K562 (cell line): Measurements from ENCODE around the gene ACTR8. TPM values are rescaled to one million over a fixed set of nuclear protein-coding genes. Genes with fewer than 3 reads are reported as not detected.

Source experiments
- ATAC-seq: fragments of 200-7000 bp; cut with Tn5 transposase; 3 replicates; pipeline ENCODE4 v1.9.1; 2020; ENCODE audit warnings: moderate library complexity
- BruUV-seq: library from RNA; stranded (reverse); fragments of 400-500 nt; replicated peaks from 2 replicates; lab custom pipeline; 2021; lab: Mats Ljungman, UMichigan
- CTCF ChIA-PET: fragments of 300-600 bp; formaldehyde crosslinking; extraction: SDS; loops from one replicate; lab custom pipeline; 2021; ENCODE audit warnings: low intra/inter-chr PET ratio; lab: Yijun Ruan, JAX
- POLR2A ChIA-PET: fragments of 300-600, 350-650 bp; sonication (Branson Sonifier 250); formaldehyde crosslinking; extraction: SDS; loops from one replicate; lab custom pipeline; 2021; ENCODE audit warnings: antibody characterized with exemption, inconsistent platforms; lab: Yijun Ruan, JAX
- DNase-seq, 4 experiments: peaks; one replicate each; pipeline versions ENCODE4 v3.0.0 to v3.0.0-alpha.2; 2011 to 2018; ENCODE audit warnings: low spot score in 3 of 4, mixed read lengths in 3 of 4; ENCODE audit errors: extremely low read depth in 1 of 4
- FAIRE-seq: peaks from 2 replicates; lab custom pipeline; 2011; peaks lifted over from hg19 to GRCh38; lab: Jason Lieb, UNC
- H2AFZ ChIP-seq: 2 replicates; pipeline ENCODE4 v1.6.0; 2011; ENCODE audit warnings: low read depth, low read length, control low read depth, inconsistent platforms
- H3K27ac ChIP-seq: fragments of 200-600 bp; 3 replicates; pipeline ENCODE4 v1.8.0; 2011; ENCODE audit warnings: low read depth, mild to moderate bottlenecking, control low read depth, inconsistent platforms, low read length, moderate library complexity, mixed read lengths; ENCODE audit errors: extremely low read depth
- H3K27me3 ChIP-seq, 2 experiments: fragments of 300-600 bp in 1 of 2; 2 replicates in 1 of 2; 3 replicates in 1 of 2; pipeline versions ENCODE4 v1.6.0 to v1.8.0; 2011; ENCODE audit warnings: inconsistent platforms in 2 of 2, low read length in 2 of 2, mild to moderate bottlenecking in 1 of 2, mixed read lengths in 1 of 2, moderate library complexity in 1 of 2; ENCODE audit not compliant: control insufficient read depth in 2 of 2, insufficient read depth in 2 of 2
- H3K36me3 ChIP-seq: fragments of 300-600 bp; 3 replicates; pipeline ENCODE4 v1.8.0; 2011; ENCODE audit warnings: mild to moderate bottlenecking, low read length, inconsistent platforms; ENCODE audit not compliant: control insufficient read depth, insufficient read depth
- H3K4me1 ChIP-seq, 2 experiments: fragments of 200-600 bp in 1 of 2; replicated peaks in 1 of 2; 2 replicates in 1 of 2; 3 replicates in 1 of 2; pipeline versions ENCODE4 v1.5.1 to v1.8.0; 2011; ENCODE audit warnings: inconsistent platforms in 2 of 2, low read length in 2 of 2, mild to moderate bottlenecking in 1 of 2, mixed read lengths in 1 of 2, moderate library complexity in 1 of 2; ENCODE audit not compliant: control insufficient read depth in 2 of 2, insufficient read depth in 2 of 2
- H3K4me2 ChIP-seq: 2 replicates; pipeline ENCODE4 v1.6.1; 2011; ENCODE audit warnings: low read length, control low read depth, inconsistent platforms, mixed read lengths; ENCODE audit not compliant: insufficient read depth
- H3K4me3 ChIP-seq: fragments of 200-600 bp; sonication (generic), shearing (Covaris generic); 2 replicates; pipeline ENCODE4 v1.5.1; 2016; ENCODE audit warnings: control low read depth, inconsistent platforms
- H3K79me2 ChIP-seq: fragments of 200-600 bp; 3 replicates; pipeline ENCODE4 v1.8.0; 2011; ENCODE audit warnings: low read length, inconsistent platforms; ENCODE audit not compliant: control insufficient read depth, insufficient read depth
- H3K9ac ChIP-seq, 2 experiments: 2 replicates each; pipeline versions ENCODE4 v1.6.0 to v1.6.1; 2011; ENCODE audit warnings: low read depth in 2 of 2, low read length in 2 of 2, control low read depth in 1 of 2, inconsistent platforms in 1 of 2, mild to moderate bottlenecking in 1 of 2, mixed read lengths in 1 of 2; ENCODE audit not compliant: insufficient read depth in 1 of 2
- H3K9me1 ChIP-seq: one replicate; pipeline ENCODE4 v1.6.0; 2011; ENCODE audit warnings: inconsistent platforms, mild to moderate bottlenecking, low read length, moderate library complexity; ENCODE audit not compliant: control insufficient read depth, insufficient read depth
- H3K9me3 ChIP-seq: replicated peaks from 2 replicates; pipeline ENCODE4 v1.5.1; 2011; ENCODE audit warnings: low read depth, low read length, inconsistent platforms; ENCODE audit not compliant: control insufficient read depth, insufficient read depth
- H4K20me1 ChIP-seq: replicated peaks from 2 replicates; pipeline ENCODE4 v1.6.1; 2011; ENCODE audit warnings: low read length, inconsistent platforms, mixed read lengths; ENCODE audit not compliant: control insufficient read depth, insufficient read depth
- BRCA1 ChIP-seq, 2 experiments: fragments of 450-650 bp in 1 of 2; sonication (generic) in 1 of 2; formaldehyde crosslinking in 1 of 2; IDR thresholded peaks; 2 replicates each; pipeline versions ENCODE4 v1.5.0 to v1.6.1; 2017 to 2020; ENCODE audit warnings: mild to moderate bottlenecking in 1 of 2, missing genetic modification reagents in 1 of 2
- L3MBTL2 ChIP-seq: fragments of 450-650 bp; IDR thresholded peaks from 2 replicates; pipeline ENCODE4 v1.6.1; 2016; ENCODE audit warnings: mild to moderate bottlenecking, moderate library complexity
- MECOM ChIP-seq: fragments of 250-450 bp; sonication (Bioruptor Pico); IDR thresholded peaks from 2 replicates; pipeline ENCODE4 v1.8.0; 2022; ENCODE audit warnings: inconsistent platforms
- SMC3 ChIP-seq: conservative IDR thresholded peaks from 2 replicates; pipeline ENCODE4 v1.6.1; 2011; ENCODE audit warnings: low read depth, low read length, improper control_type of control experiment; ENCODE audit not compliant: insufficient read depth
- SOX6 ChIP-seq: fragments of 450-650 bp; IDR thresholded peaks from 2 replicates; pipeline ENCODE4 v1.6.1; 2014; ENCODE audit warnings: mild to moderate bottlenecking
- ZNF282 ChIP-seq: sonication (generic); formaldehyde crosslinking; IDR thresholded peaks from 2 replicates; pipeline ENCODE4 v1.8.1; 2023; ENCODE audit warnings: missing genetic modification reagents
- WGBS: fragments of 100-300 bp; shearing (Covaris generic); methylation state at CpG from one replicate; pipeline ENCODE4 v1.1.6; 2016; ENCODE audit warnings: low coverage, mixed read lengths; ENCODE audit not compliant: insufficient coverage; ENCODE audit errors: missing lambda C conversion rate; 5-methylcytosine and 5-hydroxymethylcytosine counted together
- in situ Hi-C: fragments of 300-500 bp; cut with MboI; formaldehyde crosslinking; loops from 4 replicates; pipeline ENCODE4 v1.15.0; 2018; ENCODE audit warnings: inconsistent platforms, mixed read lengths
- intact Hi-C: fragments of 100-400 bp; cut with micrococcal nuclease; formaldehyde crosslinking; loops from 2 replicates; pipeline ENCODE4 v1.14.2; 2022
- polyA plus RNA-seq, 8 experiments: library from polyadenylated mRNA; depleted of rRNA in 4 of 8; stranded (reverse) in 5 of 8; unstranded in 3 of 8; fragments of >200 nt; fragmentation: Nextera tagmentation in 2 of 8; fragmentation: Illumina TruSeq in 1 of 8; extraction: Ambion mirVana in 2 of 8; extraction: Trizol in 1 of 8; gene quantifications; 2 replicates each; pipeline versions ENCODE4 v1.2.1 to v1.2.3, GENCODE V29; 2011 to 2014; ENCODE audit warnings: inconsistent platforms in 1 of 8, missing spikeins in 1 of 8
- total RNA-seq, 7 experiments: library from RNA; depleted of rRNA in 6 of 7; stranded (reverse); fragments of >200 nt in 6 of 7; fragmentation: Illumina TruSeq in 2 of 7; extraction: Trizol in 2 of 7; gene quantifications; 2 replicates each; pipeline versions ENCODE4 v1.2.1 to v1.2.3, GENCODE V29; 2011 to 2021; ENCODE audit warnings: low replicate concordance in 1 of 7

Gene ACTR8
- total and polyA plus RNA-seq, 9 of the 15 experiments (the other 6 are each of a cell fraction or from before 2014, with no cell fraction given) = 4.8 to 24.2 (median 17.5) TPM

DNA sequence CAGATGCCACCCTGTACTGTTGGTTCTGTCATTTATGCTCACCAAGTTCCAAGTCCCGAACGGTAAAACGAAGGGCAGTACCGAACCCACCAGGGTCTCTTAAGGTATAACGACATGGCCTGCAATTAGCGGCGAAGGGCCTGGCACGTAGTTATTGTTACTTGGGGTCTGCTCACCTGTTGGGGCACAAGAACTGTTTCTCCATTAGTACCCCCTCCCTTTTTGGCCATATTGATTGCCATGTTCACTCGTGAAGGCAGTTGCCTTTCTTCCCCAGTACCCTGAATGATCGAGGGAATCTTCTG, 35.1 kb downstream of the ACTR8 start:
- Histone ChIP-seq H3K27ac (no peak overlapping the region), H3K36me3 (no peaks in the 10 kb centered on the region), H4K20me1 (no peaks in the 10 kb centered on the region), H3K79me2 (no peaks in the 10 kb centered on the region), H3K4me1 (peaks cover 0 to 13% of the 10 kb centered on the region in 2 experiments; a peak in 2 of 5 replicates), H3K9me3 (no peaks in the 10 kb centered on the region), H3K9ac (no peak overlapping the region), H3K9me1 (no peaks in the 10 kb centered on the region), H3K27me3 (peaks cover 0 to 25% of the 10 kb centered on the region in 2 experiments; a peak in 3 of 5 replicates), H3K4me2 (no peak overlapping the region), H3K4me3 (no peak overlapping the region), H2AFZ (no peak overlapping the region)
- FAIRE-seq (no peak), ATAC-seq (no peak), DNase-seq (no peak)
- TF ChIP-seq MECOM (CRISPR knock-in tag) = no peak
- no peak for TF ChIP-seq ZNF282 (CRISPR knock-in tag)
- no peak for TF ChIP-seq BRCA1 (IDR thresholded peaks at IDR 0.05)
- no peak for TF ChIP-seq BRCA1 (CRISPR knock-in tag; IDR thresholded peaks at IDR 0.05)
- TF ChIP-seq SOX6 = no peak
- no peak for TF ChIP-seq L3MBTL2
- no peak for TF ChIP-seq SMC3
- in situ Hi-C loops = no loop called here
- BruUV-seq = no TSS peak
- intact Hi-C loops = no loop called here
- POLR2A ChIA-PET = interaction anchor here (0.6 kb wide), 1 partner anchor 12 kb away, joined by 3 read pairs; no protein-coding TSS in a partner anchor
- CTCF ChIA-PET = no interaction called here
- 57% methylated on average over 10 of the region's 10 CpGs for WGBS
